ENCODE results near the gene OPCML. TPM values are rescaled to one million over a fixed set of nuclear protein-coding genes. Genes with fewer than 3 reads are reported as not detected.

Gene OPCML
- polyA plus RNA-seq, 1 donor (not counting 4 experiments of a cell fraction or from before 2014, with no cell fraction given) = 0.04 TPM

GRCh38 chr11:132531921-132532320 is 1000.4 kb downstream of the OPCML start:
- H3K9me3 ChIP-seq (ENCODE audit: control insufficient read depth, low read depth, low read length) = no peaks in the 10 kb centered on the region
- H3K4me3 ChIP-seq (ENCODE audit: control insufficient read depth in 2 of 3, extremely low read depth in 1 of 3, insufficient read depth in 2 of 3, low read depth in 1 of 3, low read length in 3 of 3) = no peak overlapping the region
- no peak overlapping the region for H3K9ac ChIP-seq (ENCODE audit: control insufficient read depth, extremely low read depth, insufficient read depth, low read length)
- H3K4me2 ChIP-seq (ENCODE audit: control insufficient read depth, extremely low read depth, insufficient read depth, low read depth, low read length) = no peak overlapping the region
- H3K79me2 ChIP-seq (ENCODE audit: control insufficient read depth, insufficient read depth, low read length) = no peaks in the 10 kb centered on the region
- dilution Hi-C loops (cut with MboI; ENCODE audit: extremely low pct_ligation_motif_present, low sequenced_read_pairs) = no loop called here
- H3K9me1 ChIP-seq (ENCODE audit: control insufficient read depth, extremely low read depth, insufficient read depth, low read length) = no peaks in the 10 kb centered on the region
- FAIRE-seq = no peak
- H4K20me1 ChIP-seq (ENCODE audit: control insufficient read depth, extremely low read depth, insufficient read depth, low read length) = no peaks in the 10 kb centered on the region
- no peak overlapping the region for H3K27ac ChIP-seq (ENCODE audit: control insufficient read depth, insufficient read depth, low read length)
- DNase-seq (ENCODE audit: low read depth, low spot score) = no peak
- TF ChIP-seq CTCF (optimal IDR thresholded peaks at IDR 0.05 in 1 of 3, IDR thresholded peaks at IDR 0.05 in 1 of 3, conservative IDR thresholded peaks at IDR 0.05 in 1 of 3; ENCODE audit: extremely low read depth in 1 of 3, insufficient read depth in 2 of 3, low read length in 3 of 3) = no peak
- no peak for TF ChIP-seq EZH2 (IDR thresholded peaks at IDR 0.05; ENCODE audit: low read length)
- no peaks in the 10 kb centered on the region for H3K36me3 ChIP-seq (ENCODE audit: control insufficient read depth in 2 of 2, extremely low read depth in 1 of 2, insufficient read depth in 2 of 2, low read length in 2 of 2)
- H3K4me1 ChIP-seq (ENCODE audit: control insufficient read depth, extremely low read depth, insufficient read depth, low read length) = no peaks in the 10 kb centered on the region
- H2AFZ ChIP-seq (ENCODE audit: control insufficient read depth, low read length) = no peak overlapping the region
- H3K27me3 ChIP-seq (ENCODE audit: control insufficient read depth, extremely low read depth, insufficient read depth, low read length) = no peaks in the 10 kb centered on the region

- H2AFZ ChIP-seq (ENCODE audit: control insufficient read depth, low read length) = no peak overlapping the region
- H4K20me1 ChIP-seq (ENCODE audit: control insufficient read depth, extremely low read depth, insufficient read depth, low read length) = no peaks in the 10 kb centered on the region
These were observed 1004.1 kb downstream of the OPCML start for GRCh38 chr11:132528181-132528580.

More at GRCh38 chr11:132528181-132528580, 1004.1 kb downstream of the OPCML start:
- H3K36me3 ChIP-seq (ENCODE audit: control insufficient read depth in 2 of 2, extremely low read depth in 1 of 2, insufficient read depth in 2 of 2, low read length in 2 of 2) = no peaks in the 10 kb centered on the region
- no peak overlapping the region for H3K4me2 ChIP-seq (ENCODE audit: control insufficient read depth, extremely low read depth, insufficient read depth, low read depth, low read length)
- H3K4me3 ChIP-seq (ENCODE audit: control insufficient read depth in 2 of 3, extremely low read depth in 1 of 3, insufficient read depth in 2 of 3, low read depth in 1 of 3, low read length in 3 of 3) = no peak overlapping the region
- dilution Hi-C loops (cut with MboI; ENCODE audit: extremely low pct_ligation_motif_present, low sequenced_read_pairs) = no loop called here
- DNase-seq (ENCODE audit: low read depth, low spot score) (no peak), FAIRE-seq (no peak)
- no peak overlapping the region for H3K27ac ChIP-seq (ENCODE audit: control insufficient read depth, insufficient read depth, low read length)
- H3K79me2 ChIP-seq (ENCODE audit: control insufficient read depth, insufficient read depth, low read length) = no peaks in the 10 kb centered on the region
- H3K27me3 ChIP-seq (ENCODE audit: control insufficient read depth, extremely low read depth, insufficient read depth, low read length) = no peaks in the 10 kb centered on the region
- no peaks in the 10 kb centered on the region for H3K9me1 ChIP-seq (ENCODE audit: control insufficient read depth, extremely low read depth, insufficient read depth, low read length)
- H3K9me3 ChIP-seq (ENCODE audit: control insufficient read depth, low read depth, low read length) = no peaks in the 10 kb centered on the region
- no peaks in the 10 kb centered on the region for H3K4me1 ChIP-seq (ENCODE audit: control insufficient read depth, extremely low read depth, insufficient read depth, low read length)
- TF ChIP-seq EZH2 (IDR thresholded peaks at IDR 0.05; ENCODE audit: low read length) (no peak), CTCF (optimal IDR thresholded peaks at IDR 0.05 in 1 of 3, IDR thresholded peaks at IDR 0.05 in 1 of 3, conservative IDR thresholded peaks at IDR 0.05 in 1 of 3; ENCODE audit: extremely low read depth in 1 of 3, insufficient read depth in 2 of 3, low read length in 3 of 3) (no peak)
- no peak overlapping the region for H3K9ac ChIP-seq (ENCODE audit: control insufficient read depth, extremely low read depth, insufficient read depth, low read length)

All from keratinocyte (primary cell).